ENCODE results near the gene MAPK11. TPM values are rescaled to one million over a fixed set of nuclear protein-coding genes. Genes with fewer than 3 reads are reported as not detected.

MAPK11 gene
- total RNA-seq, 1 experiment from 2014 or later, result 19.3 TPM

DNA sequence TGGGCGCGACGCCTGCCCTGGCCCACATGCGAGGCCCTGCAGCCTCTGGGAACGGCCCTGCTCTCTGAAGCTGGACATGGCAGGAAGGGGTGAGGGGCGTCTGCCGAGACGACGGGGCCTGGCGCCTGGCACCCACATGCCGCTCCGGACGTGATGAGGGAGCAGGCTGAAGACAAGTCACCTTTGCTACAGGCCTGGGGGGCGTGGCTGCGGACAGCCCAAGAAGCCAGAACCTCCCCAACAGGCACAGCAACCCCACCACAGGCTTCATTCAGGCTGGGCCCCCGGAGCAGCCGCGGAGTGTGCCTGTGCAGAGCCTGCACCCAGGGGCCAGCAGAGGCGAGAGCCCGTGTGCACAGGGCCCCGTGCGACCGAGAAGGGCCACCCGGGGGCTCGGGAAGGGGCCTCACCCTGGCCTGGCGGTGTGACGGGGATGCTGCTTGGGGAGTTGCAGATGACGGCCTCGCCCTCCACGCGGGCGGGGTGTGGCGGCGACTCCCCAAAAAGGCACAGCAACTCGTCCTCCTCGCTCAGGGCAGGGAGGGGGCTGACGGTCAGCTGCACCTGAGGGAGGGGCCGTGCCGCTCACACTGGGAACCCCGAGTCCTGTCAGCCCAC, 16.6 kb upstream of the MAPK11 start:
- Histone ChIP-seq H3K9me3 (ENCODE audit: control insufficient read depth in 1 of 2, insufficient read depth in 1 of 2, low read depth in 1 of 2, low read length in 2 of 2) (no peaks in the 10 kb centered on the region), H3K4me1 (ENCODE audit: control insufficient read depth in 1 of 2, insufficient read depth in 2 of 2, low read length in 2 of 2) (peaks cover 17 to 20% of the 10 kb centered on the region in 2 experiments), H3K36me3 (ENCODE audit: control insufficient read depth in 1 of 2, insufficient read depth in 2 of 2, low read length in 2 of 2) (peaks cover 19 to 61% of the 10 kb centered on the region in 2 experiments; a peak in 3 of 4 replicates), H3K9me2 (ENCODE audit: insufficient read depth) (no peaks in the 10 kb centered on the region), H3K4me3 (replicated peaks in 1 of 2; ENCODE audit: low read depth in 1 of 2, low read length in 2 of 2) (no peak overlapping the region), H2AFZ (ENCODE audit: low read depth, low read length, poor library complexity, severe bottlenecking) (no peak overlapping the region), H3K27me3 (ENCODE audit: insufficient read depth, low read length) (no peaks in the 10 kb centered on the region), H3K79me2 (ENCODE audit: insufficient read depth, low read length) (peaks cover 54% of the 10 kb centered on the region), H3K9ac (ENCODE audit: low read length) (no peak overlapping the region), H3K4me2 (ENCODE audit: low read length) (no peak overlapping the region), H4K20me1 (ENCODE audit: insufficient read depth) (no peaks in the 10 kb centered on the region), H3K27ac (ENCODE audit: low read depth, low read length) (no peak overlapping the region; the same call in 1 of the 2 replicates)
- TF ChIP-seq SIN3A (IDR thresholded peaks at IDR 0.05; ENCODE audit: low read depth) (no peak), EGR1 (IDR thresholded peaks at IDR 0.05; ENCODE audit: low read depth) (no peak), TCF7L2 (IDR thresholded peaks at IDR 0.05; ENCODE audit: borderline replicate concordance, extremely low read depth, insufficient read depth, insufficient read length) (no peak), POLR2AphosphoS5 (IDR thresholded peaks at IDR 0.05; ENCODE audit: low read depth, low read length) (no peak), SP1 (IDR thresholded peaks at IDR 0.05; ENCODE audit: low read depth) (no peak), ZNF274 (IDR thresholded peaks at IDR 0.05; ENCODE audit: low read depth, low read length) (no peak), JUND (IDR thresholded peaks at IDR 0.05) (no peak), YY1 (IDR thresholded peaks at IDR 0.05; ENCODE audit: extremely low read depth, insufficient replicate concordance, low read depth, low read length) (no peak), CEBPB (IDR thresholded peaks at IDR 0.05; ENCODE audit: low read depth) (no peak), ZFX (IDR thresholded peaks at IDR 0.05) (no peak), CBX3 (IDR thresholded peaks at IDR 0.05; ENCODE audit: low read depth) (no peak), SRF (IDR thresholded peaks at IDR 0.05; ENCODE audit: low read depth) (no peak), EZH2 (IDR thresholded peaks at IDR 0.05) (no peak), RAD21 (IDR thresholded peaks at IDR 0.05; ENCODE audit: low read depth) (no peak)
- TF ChIP-seq, protein P1, sequence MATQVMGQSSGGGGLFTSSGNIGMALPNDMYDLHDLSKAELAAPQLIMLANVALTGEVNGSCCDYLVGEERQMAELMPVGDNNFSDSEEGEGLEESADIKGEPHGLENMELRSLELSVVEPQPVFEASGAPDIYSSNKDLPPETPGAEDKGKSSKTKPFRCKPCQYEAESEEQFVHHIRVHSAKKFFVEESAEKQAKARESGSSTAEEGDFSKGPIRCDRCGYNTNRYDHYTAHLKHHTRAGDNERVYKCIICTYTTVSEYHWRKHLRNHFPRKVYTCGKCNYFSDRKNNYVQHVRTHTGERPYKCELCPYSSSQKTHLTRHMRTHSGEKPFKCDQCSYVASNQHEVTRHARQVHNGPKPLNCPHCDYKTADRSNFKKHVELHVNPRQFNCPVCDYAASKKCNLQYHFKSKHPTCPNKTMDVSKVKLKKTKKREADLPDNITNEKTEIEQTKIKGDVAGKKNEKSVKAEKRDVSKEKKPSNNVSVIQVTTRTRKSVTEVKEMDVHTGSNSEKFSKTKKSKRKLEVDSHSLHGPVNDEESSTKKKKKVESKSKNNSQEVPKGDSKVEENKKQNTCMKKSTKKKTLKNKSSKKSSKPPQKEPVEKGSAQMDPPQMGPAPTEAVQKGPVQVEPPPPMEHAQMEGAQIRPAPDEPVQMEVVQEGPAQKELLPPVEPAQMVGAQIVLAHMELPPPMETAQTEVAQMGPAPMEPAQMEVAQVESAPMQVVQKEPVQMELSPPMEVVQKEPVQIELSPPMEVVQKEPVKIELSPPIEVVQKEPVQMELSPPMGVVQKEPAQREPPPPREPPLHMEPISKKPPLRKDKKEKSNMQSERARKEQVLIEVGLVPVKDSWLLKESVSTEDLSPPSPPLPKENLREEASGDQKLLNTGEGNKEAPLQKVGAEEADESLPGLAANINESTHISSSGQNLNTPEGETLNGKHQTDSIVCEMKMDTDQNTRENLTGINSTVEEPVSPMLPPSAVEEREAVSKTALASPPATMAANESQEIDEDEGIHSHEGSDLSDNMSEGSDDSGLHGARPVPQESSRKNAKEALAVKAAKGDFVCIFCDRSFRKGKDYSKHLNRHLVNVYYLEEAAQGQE (IDR thresholded peaks at IDR 0.05; ENCODE audit: low read depth), result no peak
- TF ChIP-seq, protein P2, sequence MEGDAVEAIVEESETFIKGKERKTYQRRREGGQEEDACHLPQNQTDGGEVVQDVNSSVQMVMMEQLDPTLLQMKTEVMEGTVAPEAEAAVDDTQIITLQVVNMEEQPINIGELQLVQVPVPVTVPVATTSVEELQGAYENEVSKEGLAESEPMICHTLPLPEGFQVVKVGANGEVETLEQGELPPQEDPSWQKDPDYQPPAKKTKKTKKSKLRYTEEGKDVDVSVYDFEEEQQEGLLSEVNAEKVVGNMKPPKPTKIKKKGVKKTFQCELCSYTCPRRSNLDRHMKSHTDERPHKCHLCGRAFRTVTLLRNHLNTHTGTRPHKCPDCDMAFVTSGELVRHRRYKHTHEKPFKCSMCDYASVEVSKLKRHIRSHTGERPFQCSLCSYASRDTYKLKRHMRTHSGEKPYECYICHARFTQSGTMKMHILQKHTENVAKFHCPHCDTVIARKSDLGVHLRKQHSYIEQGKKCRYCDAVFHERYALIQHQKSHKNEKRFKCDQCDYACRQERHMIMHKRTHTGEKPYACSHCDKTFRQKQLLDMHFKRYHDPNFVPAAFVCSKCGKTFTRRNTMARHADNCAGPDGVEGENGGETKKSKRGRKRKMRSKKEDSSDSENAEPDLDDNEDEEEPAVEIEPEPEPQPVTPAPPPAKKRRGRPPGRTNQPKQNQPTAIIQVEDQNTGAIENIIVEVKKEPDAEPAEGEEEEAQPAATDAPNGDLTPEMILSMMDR (IDR thresholded peaks at IDR 0.05 in 2 of 3, conservative IDR thresholded peaks at IDR 0.05 in 1 of 3; ENCODE audit: borderline replicate concordance in 1 of 3, insufficient read depth in 1 of 3, low read depth in 2 of 3, low read length in 2 of 3), result no peak
- TF ChIP-seq, protein P3, sequence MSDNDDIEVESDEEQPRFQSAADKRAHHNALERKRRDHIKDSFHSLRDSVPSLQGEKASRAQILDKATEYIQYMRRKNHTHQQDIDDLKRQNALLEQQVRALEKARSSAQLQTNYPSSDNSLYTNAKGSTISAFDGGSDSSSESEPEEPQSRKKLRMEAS (IDR thresholded peaks at IDR 0.05), result no peak
- TF ChIP-seq, protein P4, sequence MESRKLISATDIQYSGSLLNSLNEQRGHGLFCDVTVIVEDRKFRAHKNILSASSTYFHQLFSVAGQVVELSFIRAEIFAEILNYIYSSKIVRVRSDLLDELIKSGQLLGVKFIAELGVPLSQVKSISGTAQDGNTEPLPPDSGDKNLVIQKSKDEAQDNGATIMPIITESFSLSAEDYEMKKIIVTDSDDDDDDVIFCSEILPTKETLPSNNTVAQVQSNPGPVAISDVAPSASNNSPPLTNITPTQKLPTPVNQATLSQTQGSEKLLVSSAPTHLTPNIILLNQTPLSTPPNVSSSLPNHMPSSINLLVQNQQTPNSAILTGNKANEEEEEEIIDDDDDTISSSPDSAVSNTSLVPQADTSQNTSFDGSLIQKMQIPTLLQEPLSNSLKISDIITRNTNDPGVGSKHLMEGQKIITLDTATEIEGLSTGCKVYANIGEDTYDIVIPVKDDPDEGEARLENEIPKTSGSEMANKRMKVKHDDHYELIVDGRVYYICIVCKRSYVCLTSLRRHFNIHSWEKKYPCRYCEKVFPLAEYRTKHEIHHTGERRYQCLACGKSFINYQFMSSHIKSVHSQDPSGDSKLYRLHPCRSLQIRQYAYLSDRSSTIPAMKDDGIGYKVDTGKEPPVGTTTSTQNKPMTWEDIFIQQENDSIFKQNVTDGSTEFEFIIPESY (IDR thresholded peaks at IDR 0.05; ENCODE audit: extremely low read depth, insufficient replicate concordance, low read length), result no peak
- BruUV-seq (replicated peaks), result no TSS peak
- ATAC-seq (no peak), DNase-seq (ENCODE audit: low read depth, low spot score) (no peak)
- intact Hi-C loops (cut with micrococcal nuclease), result no loop called here
- RAD21 ChIA-PET (ENCODE audit: low non-redundant PET in 1 of 2, low total read pairs in 2 of 2, uncharacterized antibody in 2 of 2, unreplicated experiment in 2 of 2), result no interaction called here
- POLR2A ChIA-PET, result no interaction called here
- CTCF ChIA-PET, result no interaction called here
